Measurements from ENCODE around the gene AGER. TPM values are rescaled to one million over a fixed set of nuclear protein-coding genes. Genes with fewer than 3 reads are reported as not detected.
A peak's percentile ranks its signal among the peaks of the same experiment; 100 is the strongest.

AGER gene
- total and polyA plus RNA-seq, 9 of the 15 experiments (the other 6 are each of a cell fraction or from before 2014, with no cell fraction given): 1.2 to 11.5 (median 4.1) TPM

DNA sequence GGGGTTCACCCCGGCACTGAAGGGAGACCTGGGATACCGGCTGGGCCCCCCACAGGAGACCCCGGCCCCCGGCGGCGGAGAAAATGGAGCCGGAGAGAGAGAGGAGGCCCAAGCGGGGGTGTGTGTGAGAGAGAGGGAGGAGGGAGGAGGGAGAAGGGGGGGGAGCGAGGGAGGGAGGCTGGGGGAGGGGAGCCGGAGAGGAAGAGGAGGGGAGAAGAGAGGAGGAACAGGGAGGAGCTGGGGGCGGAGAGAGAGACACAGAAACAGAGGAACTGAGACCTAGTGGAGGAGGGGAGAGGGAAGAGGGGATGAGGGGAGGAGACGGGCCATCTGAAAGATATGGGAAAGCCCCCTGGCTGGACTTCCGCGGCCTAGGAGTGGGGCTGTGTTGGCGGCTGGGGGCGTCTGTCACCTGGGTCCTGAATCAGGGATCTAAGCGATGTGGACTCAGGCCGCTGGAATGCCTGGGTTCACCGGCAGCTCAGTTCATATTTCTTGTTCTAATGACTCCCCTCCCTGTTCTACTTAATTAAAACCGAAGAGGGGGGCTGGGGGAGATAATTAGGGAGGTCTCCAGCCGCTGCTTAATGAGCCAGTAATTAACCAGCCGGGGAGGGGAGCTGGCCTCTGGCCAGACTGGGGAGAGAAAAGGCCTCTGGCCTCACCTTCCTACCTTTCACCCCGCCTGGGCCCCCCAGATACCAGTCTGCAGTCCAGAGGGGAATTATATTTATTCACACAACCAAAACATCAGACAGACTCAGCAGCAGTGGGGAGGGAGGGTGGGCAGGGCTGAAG, 6.2 kb upstream of the AGER start, which contains the start of gene PBX2 (continued):
- TF ChIP-seq GABPB1 (CRISPR knock-in tag; IDR thresholded peaks at IDR 0.05) (no peak), KLF1 (tag; IDR thresholded peaks at IDR 0.05) (no peak), ZNF263 (CRISPR knock-in tag; IDR thresholded peaks at IDR 0.05; ENCODE audit: borderline replicate concordance) (peak; percentile 100), NFE2 (IDR thresholded peaks at IDR 0.05; ENCODE audit: low read depth) (no peak), MTA1 (IDR thresholded peaks at IDR 0.05; ENCODE audit: borderline replicate concordance) (peak; percentile 94), ZNF76 (CRISPR knock-in tag; IDR thresholded peaks at IDR 0.05; ENCODE audit: borderline replicate concordance) (no peak), ZNF668 (CRISPR knock-in tag; IDR thresholded peaks at IDR 0.05) (no peak), ZNF318 (IDR thresholded peaks at IDR 0.05; ENCODE audit: borderline replicate concordance in 1 of 2, low read depth in 1 of 2) (0 out of 4 replicates have a peak, but pooled peaks of 1 of the 2 experiments have one; percentile 32), LARP7 (IDR thresholded peaks at IDR 0.05) (no peak)
- TF ChIP-seq, protein P1, sequence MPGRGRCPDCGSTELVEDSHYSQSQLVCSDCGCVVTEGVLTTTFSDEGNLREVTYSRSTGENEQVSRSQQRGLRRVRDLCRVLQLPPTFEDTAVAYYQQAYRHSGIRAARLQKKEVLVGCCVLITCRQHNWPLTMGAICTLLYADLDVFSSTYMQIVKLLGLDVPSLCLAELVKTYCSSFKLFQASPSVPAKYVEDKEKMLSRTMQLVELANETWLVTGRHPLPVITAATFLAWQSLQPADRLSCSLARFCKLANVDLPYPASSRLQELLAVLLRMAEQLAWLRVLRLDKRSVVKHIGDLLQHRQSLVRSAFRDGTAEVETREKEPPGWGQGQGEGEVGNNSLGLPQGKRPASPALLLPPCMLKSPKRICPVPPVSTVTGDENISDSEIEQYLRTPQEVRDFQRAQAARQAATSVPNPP (IDR thresholded peaks at IDR 0.05; ENCODE audit: borderline replicate concordance, insufficient read depth, insufficient read length): no peak
